ENCODE data around the gene DUOXA2.

DNA sequence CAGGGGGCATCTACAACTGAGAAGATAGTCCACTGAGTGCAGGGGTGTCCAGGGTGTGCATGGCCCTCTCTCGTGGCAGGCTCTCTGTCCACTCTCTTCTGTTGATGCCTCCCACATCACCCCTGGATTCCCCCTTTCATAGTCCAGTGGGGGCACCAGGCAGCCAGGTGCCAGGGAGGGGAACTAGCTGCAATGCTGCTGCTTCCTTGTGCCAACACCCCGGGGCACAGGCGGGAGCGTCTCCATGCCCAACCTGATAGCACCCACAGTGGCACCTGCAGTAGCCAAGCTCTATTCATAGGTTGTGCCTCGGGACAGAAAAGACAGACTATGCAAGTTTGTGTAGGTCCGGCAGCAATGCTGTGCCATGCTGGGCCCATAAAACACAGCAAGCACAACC is 11.9 kb upstream of the DUOXA2 start:
- TF ChIP-seq EZH2 (IDR thresholded peaks at IDR 0.05; ENCODE audit: low read depth, unreplicated experiment): no peak
- TF ChIP-seq CTCF (conservative IDR thresholded peaks at IDR 0.05; ENCODE audit: low read depth in 2 of 2): no peak
- TF ChIP-seq POLR2AphosphoS5 (IDR thresholded peaks at IDR 0.05; ENCODE audit: low read depth): no peak
